Lower lobe of right lung (tissue), 2 donors: Measurements from ENCODE around the gene RBM20. TPM values are rescaled to one million over a fixed set of nuclear protein-coding genes. Genes with fewer than 3 reads are reported as not detected.
"Not testable (repeated sequence)": the region's sequence is repeated elsewhere in the genome, so short reads cannot be mapped to it uniquely, and the experiment has no call there.

Experiments used
- ATAC-seq, 2 donors: fragments of 200-7000 bp; cut with Tn5 transposase; one replicate each; pipeline ENCODE4 v1.9.1; 2020 to 2022; ENCODE audit warnings: mild to moderate bottlenecking in 2 of 2, moderate library complexity in 2 of 2
- DNase-seq: peaks from one replicate; pipeline ENCODE4 v3.0.0-alpha.2; 2020
- H3K27ac ChIP-seq: fragments of 200-600 bp; one replicate; pipeline ENCODE4 v1.8.0; 2022
- H3K27me3 ChIP-seq: fragments of 200-600 bp; one replicate; pipeline ENCODE4 v1.8.0; 2022; ENCODE audit warnings: low read depth
- H3K36me3 ChIP-seq: fragments of 200-600 bp; one replicate; pipeline ENCODE4 v1.8.0; 2022; ENCODE audit warnings: mild to moderate bottlenecking
- H3K4me1 ChIP-seq: fragments of 200-600 bp; one replicate; pipeline ENCODE4 v1.8.0; 2022
- H3K4me3 ChIP-seq: fragments of 200-600 bp; one replicate; pipeline ENCODE4 v1.8.0; 2022; ENCODE audit warnings: mild to moderate bottlenecking
- H3K9me3 ChIP-seq: fragments of 200-600 bp; one replicate; pipeline ENCODE4 v1.8.0; 2022
- CTCF ChIP-seq: fragments of 200-600 bp; IDR thresholded peaks from one replicate; pipeline ENCODE4 v1.8.0; 2022; ENCODE audit warnings: antibody characterized with exemption, mild to moderate bottlenecking
- intact Hi-C: fragments of 100-400 bp; cut with DNase I; formaldehyde crosslinking; loops from one replicate; pipeline ENCODE4 v1.11.0; 2022
- total RNA-seq: library from RNA; stranded (reverse); fragmentation: NEBNext Ultra II Directional; extraction: Animal tissue kit (Norgen Biotek cat#: 25700); gene quantifications from one replicate; pipeline ENCODE4 v1.2.1, GENCODE V29; 2021
- donor health status: DM: no; HTN: yes; CAD: no; lungs with severe emphysema.

Gene RBM20
- total RNA-seq, 1 donor from 2014 or later = 1.0 TPM

GRCh38 chr10:110865809-110866482, 221.8 kb downstream of the RBM20 start:
- Histone ChIP-seq H3K4me1 (peaks cover 72% of the 10 kb centered on the region), H3K27me3 (no peaks in the 10 kb centered on the region), H3K27ac (peak overlapping the region; percentile 91), H3K9me3 (no peaks in the 10 kb centered on the region), H3K4me3 (no peak overlapping the region), H3K36me3 (no peaks in the 10 kb centered on the region)
- peak; percentile 12 to 24 for ATAC-seq
- no peak for TF ChIP-seq CTCF
- DNase-seq = no peak
- intact Hi-C loops = no loop called here

GRCh38 chr10:110867011-110867806, 223.1 kb downstream of the RBM20 start:
- ATAC-seq, DNase-seq, H3K4me3 ChIP-seq, H3K27me3 ChIP-seq, intact Hi-C loops, H3K9me3 ChIP-seq, H3K36me3 ChIP-seq: not testable (repeated sequence)
- H3K4me1 ChIP-seq = peaks cover 64% of the 10 kb centered on the region
- peak overlapping the region; percentile 91 for H3K27ac ChIP-seq

- Histone ChIP-seq H3K9me3 (no peaks in the 10 kb centered on the region), H3K4me3 (no peak overlapping the region), H3K4me1 (peaks cover 57% of the 10 kb centered on the region), H3K27ac (peak overlapping the region; percentile 47), H3K27me3 (no peaks in the 10 kb centered on the region), H3K36me3 (no peaks in the 10 kb centered on the region)
- ATAC-seq (no peak), DNase-seq (no peak)
- intact Hi-C loops = no loop called here
- no peak for TF ChIP-seq CTCF
Measured at GRCh38 chr10:110867807-110868465, 223.8 kb downstream of the RBM20 start.

- no peak for TF ChIP-seq CTCF
- no peaks in the 10 kb centered on the region for H3K27me3 ChIP-seq
- no peaks in the 10 kb centered on the region for H3K9me3 ChIP-seq
- ATAC-seq (no peak), DNase-seq (no peak)
- H3K4me3 ChIP-seq = no peak overlapping the region
- peaks cover 56% of the 10 kb centered on the region for H3K4me1 ChIP-seq
- H3K36me3 ChIP-seq = no peaks in the 10 kb centered on the region
- peak overlapping the region; percentile 43 for H3K27ac ChIP-seq
- intact Hi-C loops = no loop called here
Measured at GRCh38 chr10:110868981-110869380, 224.8 kb downstream of the RBM20 start.

GRCh38 chr10:110870823-110871297, 226.7 kb downstream of the RBM20 start:
- H3K4me1 ChIP-seq = peaks cover 46% of the 10 kb centered on the region
- H3K36me3 ChIP-seq = no peaks in the 10 kb centered on the region
- DNase-seq = no peak
- ATAC-seq = no peak
- H3K27ac ChIP-seq = peak overlapping the region; percentile 97
- no peaks in the 10 kb centered on the region for H3K27me3 ChIP-seq
- peak overlapping the region; percentile 82 for H3K4me3 ChIP-seq
- TF ChIP-seq CTCF = no peak
- no peaks in the 10 kb centered on the region for H3K9me3 ChIP-seq
- intact Hi-C loops = no loop called here
